Glutamatergic neuron (in vitro differentiated cells): ENCODE results near the gene KCNC1. TPM values are rescaled to one million over a fixed set of nuclear protein-coding genes. Genes with fewer than 3 reads are reported as not detected.

Experiments
- DNase-seq: peaks from one replicate; pipeline ENCODE4 v3.0.0; 2022
- H3K27ac Mint-ChIP-seq: one replicate; pipeline ENCODE4 v1.8.0; 2020; ENCODE audit warnings: mild to moderate bottlenecking, mixed read lengths, inconsistent platforms; ENCODE audit not compliant: unreplicated experiment
- H3K27me3 Mint-ChIP-seq: one replicate; pipeline ENCODE4 v1.8.0; 2020; ENCODE audit warnings: mild to moderate bottlenecking, moderate library complexity, mixed read lengths, inconsistent platforms; ENCODE audit not compliant: unreplicated experiment
- H3K36me3 Mint-ChIP-seq: one replicate; pipeline ENCODE4 v1.8.0; 2020; ENCODE audit warnings: mild to moderate bottlenecking, mixed read lengths, inconsistent platforms; ENCODE audit not compliant: unreplicated experiment
- H3K4me1 Mint-ChIP-seq: one replicate; pipeline ENCODE4 v1.8.0; 2020; ENCODE audit warnings: mild to moderate bottlenecking, low read depth, mixed read lengths, inconsistent platforms; ENCODE audit not compliant: unreplicated experiment
- H3K4me3 Mint-ChIP-seq: one replicate; pipeline ENCODE4 v1.8.0; 2020; ENCODE audit warnings: mild to moderate bottlenecking, mixed read lengths, inconsistent platforms; ENCODE audit not compliant: unreplicated experiment
- H3K9me3 Mint-ChIP-seq: one replicate; pipeline ENCODE4 v1.8.0; 2020; ENCODE audit warnings: mild to moderate bottlenecking, moderate library complexity, mixed read lengths, inconsistent platforms; ENCODE audit not compliant: unreplicated experiment
- total RNA-seq: library from RNA; stranded (reverse); fragmentation: NEBNext Ultra II Directional; extraction: Animal tissue kit (Norgen Biotek cat#: 25700); gene quantifications from one replicate; pipeline ENCODE4 v1.2.1, GENCODE V29; 2021; ENCODE audit not compliant: unreplicated experiment
- TF ChIP-seq, protein P1 (sequence below): fragments of 200-600 bp; sonication (generic); IDR thresholded peaks from one replicate; pipeline ENCODE4 v1.5.0; 2021; ENCODE audit not compliant: partially characterized antibody, unreplicated experiment

Gene KCNC1
- total RNA-seq, 1 donor from 2014 or later, result 12.6 TPM

DNA sequence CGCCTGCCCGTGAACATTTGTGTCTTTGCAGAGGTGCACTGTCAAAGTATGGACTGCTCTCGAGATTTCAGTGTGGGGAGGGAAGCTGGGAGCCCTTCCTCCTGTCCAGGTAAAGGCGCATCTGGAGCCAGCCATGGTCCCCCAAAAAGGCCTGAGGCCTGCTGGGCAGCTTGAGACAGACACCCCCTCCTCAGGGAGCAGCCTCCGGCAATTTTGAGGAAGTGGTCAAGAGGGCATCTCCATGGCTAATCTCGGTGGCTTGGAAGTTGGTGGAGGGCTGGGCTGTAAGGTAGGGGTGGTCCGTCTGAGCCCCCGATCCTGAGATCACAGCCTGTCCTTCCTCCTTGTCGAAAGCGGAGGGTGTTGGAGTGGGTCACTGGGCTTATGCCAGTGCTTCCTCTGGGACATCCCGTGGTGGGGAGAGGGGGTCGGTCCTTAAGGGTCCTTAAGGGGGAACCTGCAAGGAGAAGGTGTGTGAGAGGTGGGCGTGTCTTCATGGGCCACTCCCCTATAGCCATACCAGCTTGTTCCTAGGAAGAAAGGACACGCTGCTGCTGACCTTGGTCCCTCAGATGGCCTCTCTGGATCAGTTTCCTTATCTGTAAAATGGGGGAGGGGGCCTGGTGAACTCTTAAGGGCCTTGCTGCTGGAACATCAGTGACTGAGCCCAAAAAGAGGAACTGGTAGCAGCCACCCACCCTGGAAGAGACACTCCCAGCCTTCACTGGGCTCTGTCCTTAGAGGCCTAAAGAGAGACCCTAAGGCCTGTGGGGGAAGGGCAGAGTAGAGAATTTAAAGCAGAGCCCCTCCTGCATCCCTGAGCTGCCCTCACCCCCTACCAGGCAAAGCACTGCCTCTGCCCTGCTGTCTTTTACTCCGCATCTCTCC, 2.6 kb downstream of the KCNC1 start:
- Mint-ChIP-seq H3K4me3 (peak overlapping the region; percentile 83), H3K36me3 (peaks cover 4% of the 10 kb centered on the region), H3K9me3 (peaks cover 12% of the 10 kb centered on the region), H3K27ac (peak overlapping the region; percentile 6), H3K27me3 (peaks cover 12% of the 10 kb centered on the region), H3K4me1 (peaks cover 27% of the 10 kb centered on the region)
- TF ChIP-seq, protein P1, sequence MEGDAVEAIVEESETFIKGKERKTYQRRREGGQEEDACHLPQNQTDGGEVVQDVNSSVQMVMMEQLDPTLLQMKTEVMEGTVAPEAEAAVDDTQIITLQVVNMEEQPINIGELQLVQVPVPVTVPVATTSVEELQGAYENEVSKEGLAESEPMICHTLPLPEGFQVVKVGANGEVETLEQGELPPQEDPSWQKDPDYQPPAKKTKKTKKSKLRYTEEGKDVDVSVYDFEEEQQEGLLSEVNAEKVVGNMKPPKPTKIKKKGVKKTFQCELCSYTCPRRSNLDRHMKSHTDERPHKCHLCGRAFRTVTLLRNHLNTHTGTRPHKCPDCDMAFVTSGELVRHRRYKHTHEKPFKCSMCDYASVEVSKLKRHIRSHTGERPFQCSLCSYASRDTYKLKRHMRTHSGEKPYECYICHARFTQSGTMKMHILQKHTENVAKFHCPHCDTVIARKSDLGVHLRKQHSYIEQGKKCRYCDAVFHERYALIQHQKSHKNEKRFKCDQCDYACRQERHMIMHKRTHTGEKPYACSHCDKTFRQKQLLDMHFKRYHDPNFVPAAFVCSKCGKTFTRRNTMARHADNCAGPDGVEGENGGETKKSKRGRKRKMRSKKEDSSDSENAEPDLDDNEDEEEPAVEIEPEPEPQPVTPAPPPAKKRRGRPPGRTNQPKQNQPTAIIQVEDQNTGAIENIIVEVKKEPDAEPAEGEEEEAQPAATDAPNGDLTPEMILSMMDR, result no peak
- DNase-seq, result peak; percentile 14

DNA sequence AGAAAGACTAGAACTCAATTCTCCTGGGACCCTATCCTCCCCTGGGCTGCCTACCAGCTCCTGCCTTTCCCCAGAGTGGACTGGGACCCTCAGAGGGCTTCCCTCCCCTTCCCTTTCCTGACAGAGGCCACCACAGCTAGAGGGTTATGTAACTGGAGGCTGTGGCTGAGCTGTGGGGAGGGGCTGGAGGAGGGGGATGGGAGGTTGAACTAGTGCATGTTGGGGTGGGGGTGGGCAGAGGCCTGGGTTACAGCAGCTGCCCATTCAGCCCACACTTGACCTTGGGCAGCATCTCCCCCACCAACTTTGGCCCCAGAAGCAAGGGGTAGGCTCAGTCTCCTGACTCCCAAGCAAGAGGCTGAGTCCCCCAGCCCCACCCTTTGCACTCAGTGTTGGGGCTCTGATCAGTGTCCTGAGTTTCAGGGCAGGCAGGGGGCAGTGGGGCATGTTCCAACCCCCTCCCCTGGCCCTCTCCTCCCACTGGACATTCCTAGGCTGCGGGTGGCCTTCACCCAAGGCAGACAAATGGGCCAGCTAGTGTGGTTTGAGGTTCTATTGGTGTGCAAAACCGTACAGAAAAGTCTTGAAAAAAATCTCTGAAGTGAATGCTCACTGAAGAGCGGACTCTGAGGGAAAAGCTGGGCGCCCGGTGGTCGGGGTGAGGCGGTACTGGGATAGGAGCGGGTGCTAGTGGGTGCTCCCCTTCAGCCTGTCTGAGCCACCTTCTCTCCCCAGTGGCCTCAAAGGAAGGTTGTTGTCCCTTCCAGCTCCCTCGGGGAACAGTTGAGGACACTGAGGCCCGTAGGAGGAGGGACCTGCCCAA, 3.8 kb downstream of the KCNC1 start:
- peak overlapping the region; percentile 48 for H3K27ac Mint-ChIP-seq
- H3K36me3 Mint-ChIP-seq, result peaks cover 4% of the 10 kb centered on the region
- peak overlapping the region; percentile 72 for H3K4me3 Mint-ChIP-seq
- peaks cover 14% of the 10 kb centered on the region for H3K27me3 Mint-ChIP-seq
- TF ChIP-seq, protein P1, result no peak
- H3K4me1 Mint-ChIP-seq, result peaks cover 20% of the 10 kb centered on the region
- H3K9me3 Mint-ChIP-seq, result peaks cover 5% of the 10 kb centered on the region
- DNase-seq, result peak; percentile 19

DNA sequence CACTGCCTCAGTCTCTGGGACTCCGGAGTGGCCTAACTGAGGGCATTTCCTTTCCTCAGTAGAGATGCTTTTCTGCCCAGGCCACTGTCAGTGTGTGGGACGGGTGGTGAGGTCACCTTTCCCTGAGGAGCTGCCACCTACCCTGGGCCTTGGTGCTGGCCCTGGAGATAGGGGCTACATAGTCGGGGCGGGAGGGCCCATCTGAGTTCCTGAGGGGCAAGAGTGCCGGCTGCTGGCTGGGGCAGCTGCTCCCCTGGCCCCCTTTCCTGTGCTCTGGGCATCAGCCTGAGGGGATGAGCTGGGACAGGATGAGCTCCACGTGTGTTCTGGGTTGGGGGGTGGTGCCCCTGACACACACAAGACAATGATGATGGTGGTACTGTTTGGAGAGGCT, 5.4 kb downstream of the KCNC1 start:
- TF ChIP-seq, protein P1, result no peak
- Mint-ChIP-seq H3K4me3 (no peak overlapping the region), H3K36me3 (peaks cover 4% of the 10 kb centered on the region), H3K9me3 (peaks cover 5% of the 10 kb centered on the region), H3K27ac (peak overlapping the region; percentile 31), H3K4me1 (peaks cover 13% of the 10 kb centered on the region), H3K27me3 (peaks cover 11% of the 10 kb centered on the region)
- no peak for DNase-seq

DNA sequence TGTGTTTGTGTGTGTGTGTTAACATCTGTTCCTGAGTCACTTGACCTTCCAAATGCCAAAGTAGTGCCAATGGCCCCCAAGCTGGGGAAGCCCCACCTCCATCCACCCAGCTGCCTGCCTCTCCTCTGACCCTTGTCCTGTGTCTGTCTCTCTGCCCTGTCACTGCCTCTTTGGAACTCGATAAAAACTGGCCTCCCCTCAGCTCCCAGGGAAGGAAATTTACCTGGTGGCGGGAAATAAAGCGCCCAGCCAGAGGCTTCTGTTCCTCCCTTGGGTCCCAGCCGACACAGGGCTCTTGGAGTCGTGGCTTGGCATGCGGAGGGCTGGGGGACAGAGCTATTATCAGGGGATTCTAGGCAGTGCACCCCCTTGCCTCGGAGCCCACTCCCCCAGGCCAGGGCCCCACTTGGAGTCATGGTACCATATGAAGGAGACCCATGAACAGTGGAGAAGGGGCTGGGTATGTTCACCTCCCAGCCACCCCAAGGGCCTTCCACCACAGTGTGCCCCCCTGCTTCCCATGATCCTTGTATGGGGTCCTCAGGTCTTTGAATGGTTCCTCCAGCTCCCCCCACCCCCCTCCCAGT, 6.2 kb downstream of the KCNC1 start:
- TF ChIP-seq, protein P1, result no peak
- no peak overlapping the region for H3K27ac Mint-ChIP-seq
- peaks cover 13% of the 10 kb centered on the region for H3K4me1 Mint-ChIP-seq
- no peak overlapping the region for H3K4me3 Mint-ChIP-seq
- peaks cover 4% of the 10 kb centered on the region for H3K36me3 Mint-ChIP-seq
- DNase-seq, result peak; percentile 19
- peaks cover 11% of the 10 kb centered on the region for H3K27me3 Mint-ChIP-seq
- H3K9me3 Mint-ChIP-seq, result peaks cover 5% of the 10 kb centered on the region
